Stimulated activated CD8-positive, alpha-beta memory T cell treated with anti-CD3 and anti-CD28 coated beads, Interleukin-15, amount 100 ng/mL, for 24 hours (primary cell): ENCODE measurements around the gene ALDH3B1.

Experiments used
- DNase-seq: peaks from one replicate; pipeline ENCODE4 v3.0.0-alpha.2; 2020; ENCODE audit warnings: low read depth

The ALDH3B1 gene

GRCh38 chr11:67997475-67997921 is 12.6 kb upstream of the ALDH3B1 start:
- DNase-seq, result no peak

GRCh38 chr11:67998150-67999045 is 11.7 kb upstream of the ALDH3B1 start:
- no peak for DNase-seq

- DNase-seq, result no peak
Measured at GRCh38 chr11:67999201-67999629, 10.9 kb upstream of the ALDH3B1 start.

- no peak for DNase-seq
Measured at GRCh38 chr11:67999704-68000103, 10.4 kb upstream of the ALDH3B1 start.

GRCh38 chr11:68002575-68002937 is 7.6 kb upstream of the ALDH3B1 start:
- DNase-seq, result no peak

- no peak for DNase-seq
Measured at GRCh38 chr11:68002938-68003845, 6.9 kb upstream of the ALDH3B1 start.

- DNase-seq, result peak; percentile 59
Measured at GRCh38 chr11:68003846-68004550, 6.1 kb upstream of the ALDH3B1 start, which contains the start of gene UNC93B1. UNC93B1 (minus strand) TSS chr11:68004097; CDS start chr11:68004043, 54 bp downstream.

GRCh38 chr11:68004551-68005335 is 5.4 kb upstream of the ALDH3B1 start:
- no peak for DNase-seq

GRCh38 chr11:68006606-68007166 is 3.4 kb upstream of the ALDH3B1 start:
- DNase-seq, result no peak

- no peak for DNase-seq
Measured at GRCh38 chr11:68007498-68008380, 2.4 kb upstream of the ALDH3B1 start.

- no peak for DNase-seq
Measured at GRCh38 chr11:68008381-68009337, 1.5 kb upstream of the ALDH3B1 start.

- no peak for DNase-seq
Measured at GRCh38 chr11:68009391-68010089, 587 bp upstream of the ALDH3B1 start.

GRCh38 chr11:68011051-68011943 is 1.2 kb downstream of the ALDH3B1 start:
- no peak for DNase-seq

GRCh38 chr11:68012044-68012842 is 2.1 kb downstream of the ALDH3B1 start:
- DNase-seq, result no peak

GRCh38 chr11:68012843-68013610 is 2.9 kb downstream of the ALDH3B1 start:
- DNase-seq, result no peak
